NAMALWA (cell line): ENCODE data around the gene EXOC4.

Experiments
- DNase-seq: peaks from one replicate; pipeline ENCODE4 v3.0.0-alpha.2; 2015; ENCODE audit warnings: low spot score

Gene EXOC4

GRCh38 chr7:133794479-133794878, 541.6 kb downstream of the EXOC4 start:
- DNase-seq = no peak

- DNase-seq = no peak
Measured at GRCh38 chr7:133795068-133795665, 542.3 kb downstream of the EXOC4 start.

GRCh38 chr7:133796782-133797745, 544.2 kb downstream of the EXOC4 start:
- no peak for DNase-seq

GRCh38 chr7:133797818-133798520, 545.1 kb downstream of the EXOC4 start:
- no peak for DNase-seq

GRCh38 chr7:133801341-133801740, 548.5 kb downstream of the EXOC4 start:
- DNase-seq = no peak

- no peak for DNase-seq
Measured at GRCh38 chr7:133804127-133804526, 551.2 kb downstream of the EXOC4 start.

GRCh38 chr7:133805426-133805825, 552.5 kb downstream of the EXOC4 start:
- DNase-seq = no peak

GRCh38 chr7:133807624-133808492, 555.0 kb downstream of the EXOC4 start:
- DNase-seq = no peak

GRCh38 chr7:133808493-133808866, 555.6 kb downstream of the EXOC4 start:
- no peak for DNase-seq

GRCh38 chr7:133812877-133813276, 560.0 kb downstream of the EXOC4 start:
- DNase-seq = no peak

GRCh38 chr7:133815611-133816210, 562.8 kb downstream of the EXOC4 start:
- DNase-seq = no peak

GRCh38 chr7:133819695-133820094, 566.8 kb downstream of the EXOC4 start:
- no peak for DNase-seq

GRCh38 chr7:133820584-133820983, 567.7 kb downstream of the EXOC4 start:
- no peak for DNase-seq

- DNase-seq = no peak
Measured at GRCh38 chr7:133821171-133821570, 568.3 kb downstream of the EXOC4 start.

GRCh38 chr7:133822001-133822641, 569.2 kb downstream of the EXOC4 start:
- DNase-seq = no peak

- no peak for DNase-seq
Measured at GRCh38 chr7:133822868-133823552, 570.1 kb downstream of the EXOC4 start.

GRCh38 chr7:133824132-133824531, 571.3 kb downstream of the EXOC4 start:
- DNase-seq = no peak

GRCh38 chr7:133827707-133828623, 575.1 kb downstream of the EXOC4 start:
- no peak for DNase-seq

GRCh38 chr7:133828906-133829305, 576.0 kb downstream of the EXOC4 start:
- no peak for DNase-seq
